Fibroblast of lung (primary cell): ENCODE data around the gene TXNDC12. TPM values are rescaled to one million over a fixed set of nuclear protein-coding genes. Genes with fewer than 3 reads are reported as not detected.

Experiments used
- polyA plus RNA-seq, 2 donors: library from polyadenylated mRNA; depleted of rRNA in 1 of 2; stranded (reverse) in 1 of 2; unstranded in 1 of 2; fragments of >200 nt; gene quantifications; 2 replicates each; pipeline ENCODE4 v1.2.1, GENCODE V29; 2011 to 2012; ENCODE audit warnings: missing spikeins in 1 of 2
- total RNA-seq: library from RNA; depleted of rRNA; stranded (reverse); fragments of >200 nt; gene quantifications from 2 replicates; pipeline ENCODE4 v1.2.1, GENCODE V29; 2014

The TXNDC12 gene
- total and polyA plus RNA-seq, 2 donors (not counting 1 experiment from before 2014, with no cell fraction given): 32.4 to 34.5 TPM

Other genes with a start within 250 kb of the TXNDC12 start
- gene NRDC, start 176.5 kb downstream of the TXNDC12 start, total RNA-seq: 79.1 and 116 TPM in 2 replicates
- gene NRDC, start 176.5 kb downstream of the TXNDC12 start, polyA plus RNA-seq: 136 and 142 TPM in 2 replicates
- gene RAB3B, start 64.5 kb downstream of the TXNDC12 start, total RNA-seq: 7.2 and 36.5 TPM in 2 replicates
- gene RAB3B, start 64.5 kb downstream of the TXNDC12 start, polyA plus RNA-seq: 45.2 and 51.6 TPM in 2 replicates
- gene KTI12, start 21.4 kb downstream of the TXNDC12 start, total RNA-seq: 6.9 and 7.8 TPM in 2 replicates
- gene KTI12, start 21.4 kb downstream of the TXNDC12 start, polyA plus RNA-seq: 11.8 and 14.5 TPM in 2 replicates
- 55.5 and 63.2 TPM in 2 replicates for gene BTF3L4, start 1.1 kb upstream of the TXNDC12 start, total RNA-seq
- gene BTF3L4, start 1.1 kb upstream of the TXNDC12 start, polyA plus RNA-seq: 70.0 and 73.3 TPM in 2 replicates
- 37.8 and 44.6 TPM in 2 replicates for gene ZFYVE9, start 86.9 kb upstream of the TXNDC12 start, total RNA-seq
- 12.7 and 13.5 TPM in 2 replicates for gene ZFYVE9, start 86.9 kb upstream of the TXNDC12 start, polyA plus RNA-seq